GM18519 (cell line): ENCODE data around the gene RASAL3.
"Not testable (repeated sequence)": the region's sequence is repeated elsewhere in the genome, so short reads cannot be mapped to it uniquely, and the experiment has no call there.

Experiments
- ATAC-seq: cut with Tn5 transposase; IDR thresholded peaks from one replicate; pipeline ENCODE4 v1.9.1; 2021; ENCODE audit warnings: mild to moderate bottlenecking, moderate library complexity; ENCODE audit not compliant: unreplicated experiment, low FRiP score

Gene RASAL3

DNA sequence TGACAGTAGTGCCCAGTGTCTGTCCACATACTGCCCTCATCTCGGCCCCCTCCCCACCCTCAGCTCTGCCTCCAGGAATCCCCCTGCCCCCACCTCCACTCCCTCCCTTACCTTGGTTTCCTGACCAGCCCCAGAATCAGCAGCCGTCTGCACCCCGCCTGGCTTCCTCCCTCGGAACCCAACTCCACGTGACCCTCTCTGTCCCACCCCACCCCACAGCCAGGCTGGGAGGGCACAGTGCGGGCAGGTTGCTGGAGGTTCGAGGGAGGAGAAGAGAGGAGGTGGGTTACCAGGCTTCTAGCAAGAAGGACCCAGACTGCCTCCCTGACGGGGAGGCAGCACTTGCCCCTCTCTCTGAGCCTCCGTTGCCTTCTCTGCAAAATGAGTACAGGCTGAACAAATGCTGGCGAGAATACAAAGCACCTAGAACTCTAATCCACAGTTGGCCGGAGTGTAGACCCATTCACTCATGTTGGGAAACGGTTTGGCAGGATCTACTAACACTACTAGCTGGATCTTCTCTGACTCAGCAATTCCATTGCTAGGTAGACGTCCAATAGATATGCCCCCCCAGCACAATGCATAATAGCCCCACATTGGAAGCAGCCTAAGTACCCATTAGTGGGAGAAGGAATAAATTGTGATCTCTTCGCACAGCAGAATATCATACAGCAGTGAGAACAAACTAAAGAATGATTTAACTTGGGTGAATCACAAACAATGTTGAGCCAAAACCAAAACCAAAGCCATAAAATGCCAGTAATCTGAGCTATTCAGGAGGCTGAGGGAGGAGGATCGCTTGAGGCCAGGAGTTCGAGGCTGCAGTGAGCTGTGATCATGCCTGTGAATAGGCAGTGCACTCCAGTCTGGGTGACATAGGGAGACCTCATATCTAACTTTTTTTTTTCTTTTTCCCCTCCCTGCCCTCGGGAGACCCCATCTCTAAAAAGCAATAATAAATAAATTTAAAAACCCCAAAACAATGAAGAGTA is at the start of gene RASAL3:
TSS of gene RASAL3 (minus strand) at position 151 of the 992 bp plus-strand sequence. CDS start 186 bp downstream, outside the sequence.
- ATAC-seq: no peak

DNA sequence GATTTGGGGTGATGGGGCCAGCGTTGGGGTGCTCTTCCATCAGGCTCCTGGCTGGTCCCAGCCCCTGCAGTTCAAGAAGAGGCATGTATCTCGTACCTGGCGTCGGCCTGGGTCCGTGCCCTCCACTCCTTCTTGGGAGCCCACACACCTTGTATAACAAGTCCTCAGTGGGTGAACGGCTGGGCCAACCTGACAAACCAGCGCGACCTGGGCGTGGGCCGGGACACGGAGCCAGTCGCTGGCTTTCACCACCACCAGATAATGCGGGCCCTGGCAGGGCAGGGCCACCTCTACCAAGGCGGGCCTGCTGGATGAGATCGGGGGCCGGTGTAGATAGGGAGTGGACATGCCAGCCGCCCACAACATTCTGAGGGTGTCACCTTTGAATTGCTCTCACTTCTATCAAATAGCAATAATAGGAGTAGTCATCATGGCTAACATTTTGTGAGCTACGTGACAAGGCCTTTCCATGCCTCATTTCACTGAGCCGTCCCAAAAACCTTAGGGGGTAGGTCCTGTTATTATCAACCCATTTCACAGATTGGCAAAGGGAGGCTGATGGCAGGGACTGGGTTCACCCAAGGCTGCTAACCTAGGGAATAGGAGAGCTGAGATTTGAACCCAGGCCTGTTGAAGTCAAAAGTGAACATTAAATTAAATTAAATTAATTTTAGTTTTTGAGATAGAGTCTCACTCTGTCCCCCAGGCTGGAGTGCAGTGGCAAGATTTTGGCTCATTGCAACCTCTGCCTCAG is 47.5 kb upstream of the RASAL3 start:
- ATAC-seq: no peak

DNA sequence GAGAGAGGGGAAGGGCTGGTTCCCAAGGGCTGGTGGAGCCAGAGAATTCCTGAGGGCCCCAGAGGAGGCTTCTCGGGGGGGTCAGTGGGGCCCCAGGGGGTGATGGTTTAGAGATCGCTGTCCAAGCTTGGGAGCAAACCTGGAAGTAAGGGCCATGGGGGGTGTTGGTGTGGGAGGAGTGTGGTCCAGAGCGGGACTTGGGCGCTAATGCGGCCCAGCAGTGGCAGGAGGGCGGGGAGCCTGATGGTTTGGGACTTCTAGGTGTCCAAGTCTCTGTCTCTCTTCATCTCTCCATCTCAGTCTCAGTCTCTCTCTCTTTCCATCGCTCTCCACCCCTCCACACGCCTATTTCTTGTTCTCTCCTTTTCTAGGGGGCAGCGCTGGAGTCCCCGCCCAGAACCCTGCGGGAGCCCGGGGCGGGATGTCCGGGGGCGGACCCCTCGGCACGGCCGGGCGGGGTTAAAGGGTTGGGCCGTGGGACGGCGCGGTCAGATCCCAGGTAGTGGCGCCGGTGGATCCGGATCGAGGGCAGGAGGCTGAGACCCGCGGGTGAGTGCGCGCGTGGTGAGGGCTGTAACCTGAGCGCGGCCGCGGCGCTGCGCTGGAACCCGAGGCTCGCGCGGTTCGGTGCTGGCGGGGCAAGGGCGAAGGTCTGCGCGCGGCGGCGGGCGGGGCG is 43.8 kb upstream of the RASAL3 start, which contains the start of gene CYP4F22:
TSS of gene CYP4F22 (plus strand) at position 491 of the 676 bp plus-strand sequence. CDS start 16,812 bp downstream, outside the sequence.
- no peak for ATAC-seq

DNA sequence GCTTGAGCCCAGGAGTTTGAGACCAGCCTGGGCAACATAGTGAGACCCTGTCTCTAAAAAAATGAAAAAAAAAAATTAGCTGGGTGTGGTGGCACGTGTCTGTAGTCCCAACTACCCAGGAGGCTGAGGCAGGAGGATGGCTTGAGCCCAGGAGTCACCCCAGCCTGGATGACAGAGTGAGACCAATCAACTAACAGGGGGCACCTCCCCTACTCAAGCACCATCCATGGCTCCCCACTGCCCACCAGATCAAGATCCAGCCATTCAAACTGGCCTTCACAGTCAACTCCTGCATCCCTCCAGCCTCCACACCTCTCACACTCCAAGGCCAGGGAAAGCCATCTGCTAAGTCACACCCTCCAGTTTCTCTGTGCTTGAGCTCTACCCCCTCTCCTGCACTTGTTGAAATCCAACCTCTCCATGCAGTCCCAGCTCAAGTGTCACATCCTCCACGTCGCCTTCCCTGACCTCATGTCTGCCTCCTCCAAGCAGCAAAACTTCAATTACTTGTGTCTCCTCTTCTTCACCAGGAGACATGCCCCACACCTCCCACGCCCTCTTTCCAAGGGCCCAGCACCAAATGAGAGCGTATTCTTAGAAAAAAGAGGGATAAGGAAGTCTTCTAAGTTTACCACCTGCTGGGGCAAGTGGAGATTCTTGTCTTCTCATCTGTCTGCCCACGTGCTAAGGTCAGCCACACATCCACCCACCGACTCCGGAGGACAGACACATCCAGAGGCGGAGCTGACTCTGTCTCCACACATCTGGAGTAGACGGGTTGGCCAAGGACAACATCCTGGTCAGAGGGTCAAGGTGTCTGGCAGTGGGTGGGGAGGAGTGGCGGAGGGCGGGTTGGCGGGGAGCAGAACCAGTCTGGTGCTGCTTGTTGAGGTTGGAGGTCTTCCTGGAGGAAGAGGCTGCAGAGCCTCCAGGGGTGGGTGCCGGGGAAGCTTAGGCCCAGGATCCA is 43.0 kb upstream of the RASAL3 start:
- no peak for ATAC-seq

DNA sequence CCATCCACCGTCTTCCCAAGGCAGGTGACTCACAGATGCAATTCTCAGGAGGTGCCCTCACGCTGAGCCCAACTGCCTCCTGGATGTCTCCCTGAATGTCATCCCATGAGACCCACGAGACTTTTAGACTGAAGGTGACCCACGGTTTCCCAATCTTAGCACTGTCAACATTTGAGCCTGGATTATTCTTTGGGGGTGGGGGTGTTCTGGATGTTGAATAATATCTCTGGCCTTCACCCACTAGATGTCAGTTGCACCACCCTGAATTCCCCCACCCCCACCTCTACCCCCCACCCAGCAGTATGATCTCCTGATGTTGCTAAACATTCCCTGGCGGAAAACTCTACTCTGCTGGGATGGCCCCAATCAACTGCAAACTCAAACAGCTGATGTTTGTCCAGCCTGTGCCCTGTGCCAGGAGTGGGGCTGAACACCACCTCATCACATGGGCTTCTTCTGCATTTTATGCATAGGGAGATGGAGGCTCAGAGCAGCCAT is 41.8 kb upstream of the RASAL3 start:
- no peak for ATAC-seq

DNA sequence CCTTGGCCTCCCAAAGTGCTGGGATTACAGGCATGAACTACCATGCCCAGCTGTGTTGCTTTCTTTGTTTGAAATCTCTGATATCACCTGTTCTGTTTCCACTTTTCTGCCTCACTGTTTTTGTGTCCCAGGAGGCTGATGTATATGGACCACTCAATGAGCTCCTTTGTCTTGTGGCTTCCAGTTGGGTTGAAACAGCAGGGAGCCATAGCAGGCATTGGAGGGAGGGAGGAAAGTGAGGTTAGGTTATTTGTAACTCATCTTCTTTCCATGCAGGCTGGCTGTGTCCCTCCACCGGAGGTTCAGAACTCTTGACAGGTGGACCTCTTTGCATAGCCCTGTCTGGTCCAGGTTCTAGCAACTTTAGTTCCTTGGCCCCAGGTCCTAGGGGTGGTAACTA is 37.9 kb upstream of the RASAL3 start:
- no peak for ATAC-seq

DNA sequence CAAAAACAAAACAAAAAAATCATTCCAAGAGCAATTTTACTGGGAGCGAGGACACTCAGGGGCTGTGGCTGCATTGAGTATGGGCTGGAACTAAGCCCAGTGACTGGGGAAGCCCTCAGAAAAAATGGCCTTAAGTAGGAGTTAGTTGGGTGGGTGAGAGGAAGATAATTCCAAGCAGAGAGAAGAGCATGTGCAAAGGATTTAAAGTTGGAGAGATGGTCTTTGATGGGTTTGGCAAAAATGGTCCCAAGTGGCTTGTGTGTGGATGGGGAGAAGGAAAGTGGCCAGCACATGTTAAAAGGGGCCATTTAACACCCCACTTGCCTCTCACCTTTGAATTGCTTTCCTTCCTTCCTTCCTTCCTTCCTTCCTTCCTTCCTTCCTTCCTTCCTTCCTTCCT is 37.3 kb upstream of the RASAL3 start:
- no peak for ATAC-seq

DNA sequence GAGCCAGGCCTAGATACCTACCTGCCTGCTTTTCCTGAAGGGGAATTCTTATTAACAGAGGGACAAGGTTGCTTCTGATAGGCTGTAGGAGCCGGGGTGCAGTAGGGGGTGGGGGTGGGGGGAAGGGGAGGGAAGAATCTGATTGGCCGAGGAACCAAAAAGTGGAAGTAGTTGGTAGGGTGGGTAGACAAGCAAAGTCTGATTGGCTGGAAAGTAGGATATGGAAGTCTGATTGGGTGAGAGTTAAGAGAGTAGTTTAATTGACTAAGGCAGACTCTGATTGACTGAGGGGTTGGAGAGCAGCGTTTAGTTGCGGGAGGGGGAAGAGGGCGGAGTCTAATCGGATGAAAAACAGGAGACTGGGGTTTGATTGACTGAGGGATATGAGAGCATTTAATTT is 34.6 kb upstream of the RASAL3 start:
- ATAC-seq: no peak

DNA sequence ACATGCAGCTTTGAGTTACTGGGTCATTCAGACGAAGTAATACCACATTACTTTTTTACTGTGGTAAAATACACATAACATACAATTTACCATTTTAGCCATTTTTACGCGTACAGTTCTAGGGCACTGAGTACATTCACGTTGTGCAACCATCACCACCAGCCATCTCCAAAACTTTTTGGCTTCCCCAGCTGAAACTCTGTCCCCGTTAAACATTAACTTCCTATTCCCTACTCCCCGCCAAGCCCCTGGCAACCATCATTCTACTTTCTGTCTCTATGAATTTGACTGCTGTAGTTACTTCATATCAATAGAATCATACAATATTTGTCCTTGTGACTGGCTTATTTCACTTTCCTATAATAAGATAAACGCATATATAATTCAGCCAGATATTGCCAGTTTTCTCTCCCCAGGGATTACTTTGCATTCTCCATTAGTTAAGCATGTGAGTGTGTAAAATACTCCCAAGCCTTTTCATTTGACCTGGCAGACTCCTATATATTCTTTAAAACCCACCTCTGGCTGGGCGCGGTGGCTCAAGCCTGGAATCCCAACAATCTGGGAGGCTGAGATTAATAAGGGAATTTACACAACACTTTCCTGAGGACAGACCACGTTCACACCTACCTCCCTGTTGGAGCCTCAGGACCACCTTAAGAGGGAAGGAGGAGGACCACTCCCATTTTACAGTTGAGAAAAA is 34.0 kb upstream of the RASAL3 start:
- no peak for ATAC-seq

DNA sequence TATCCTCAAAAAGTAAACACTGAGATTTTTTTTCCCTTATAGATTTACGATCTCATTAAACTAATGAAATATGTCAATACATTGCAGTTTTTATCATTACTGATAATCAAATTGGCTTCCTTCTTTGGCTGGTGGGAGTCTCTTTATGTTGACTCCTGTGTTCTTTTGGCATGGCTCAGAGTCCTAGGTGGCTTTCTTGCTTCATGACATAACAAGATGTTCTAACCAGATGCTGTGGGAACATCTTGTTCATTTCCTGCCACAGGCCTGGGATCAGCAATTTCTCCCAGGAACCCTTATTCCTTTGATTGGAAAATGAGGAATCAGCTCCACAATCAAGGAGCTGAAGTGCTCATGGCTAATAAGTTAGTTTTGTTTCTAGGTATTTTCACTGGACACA is 30.8 kb upstream of the RASAL3 start:
- ATAC-seq: no peak

DNA sequence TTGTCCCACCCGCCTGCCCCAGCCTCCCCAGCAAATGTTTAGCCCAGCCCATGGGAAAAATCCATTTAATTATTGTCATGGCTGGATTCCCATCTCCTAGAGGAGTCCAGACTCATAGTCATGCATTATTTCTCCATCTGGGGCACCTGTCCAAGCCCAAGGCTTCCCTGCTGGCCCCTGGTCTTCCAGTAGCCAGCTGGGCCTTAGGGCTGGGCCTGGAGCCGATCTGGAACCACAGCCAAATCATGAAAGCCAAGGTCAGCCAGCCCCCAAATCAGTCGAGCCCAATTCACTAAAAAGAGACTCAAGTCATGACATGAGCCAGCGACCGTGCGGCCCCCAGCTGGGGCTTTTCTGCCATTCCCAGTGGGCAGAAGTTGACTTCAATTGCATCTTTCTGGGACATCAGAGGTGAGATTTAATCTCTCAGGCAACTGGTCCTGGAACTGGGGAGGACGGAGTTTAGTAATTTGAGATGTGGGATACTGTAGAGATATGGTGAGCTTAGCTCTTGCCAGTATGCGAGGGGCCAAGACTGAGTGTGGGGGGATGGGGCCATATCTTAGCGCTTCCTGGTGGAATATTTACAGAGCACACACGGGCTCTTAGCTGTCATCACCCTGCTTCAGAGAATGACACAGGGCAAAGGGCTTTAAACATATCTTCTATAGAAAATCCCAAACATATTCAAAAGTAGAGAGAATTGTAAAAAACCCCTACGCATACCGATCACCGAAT is 24.3 kb upstream of the RASAL3 start:
- no peak for ATAC-seq

DNA sequence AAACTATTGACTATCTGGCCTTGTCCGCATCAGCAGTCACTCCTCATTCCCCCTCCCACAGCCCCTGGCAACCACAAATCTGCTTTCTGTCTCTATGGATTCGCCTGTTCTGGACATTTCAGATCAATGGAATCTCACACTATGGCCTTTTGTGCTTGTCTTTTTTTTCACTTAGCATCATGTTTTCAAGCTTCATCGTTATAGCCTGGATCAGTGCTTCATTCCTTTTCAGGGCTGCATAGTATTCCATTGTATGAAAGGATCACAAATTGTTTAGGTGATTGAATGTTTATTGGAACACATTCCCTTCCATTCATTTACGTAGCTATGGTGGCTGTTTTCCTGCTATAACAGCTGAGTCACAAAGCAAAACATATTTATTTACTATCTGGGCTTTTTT is 22.7 kb upstream of the RASAL3 start:
- no peak for ATAC-seq

DNA sequence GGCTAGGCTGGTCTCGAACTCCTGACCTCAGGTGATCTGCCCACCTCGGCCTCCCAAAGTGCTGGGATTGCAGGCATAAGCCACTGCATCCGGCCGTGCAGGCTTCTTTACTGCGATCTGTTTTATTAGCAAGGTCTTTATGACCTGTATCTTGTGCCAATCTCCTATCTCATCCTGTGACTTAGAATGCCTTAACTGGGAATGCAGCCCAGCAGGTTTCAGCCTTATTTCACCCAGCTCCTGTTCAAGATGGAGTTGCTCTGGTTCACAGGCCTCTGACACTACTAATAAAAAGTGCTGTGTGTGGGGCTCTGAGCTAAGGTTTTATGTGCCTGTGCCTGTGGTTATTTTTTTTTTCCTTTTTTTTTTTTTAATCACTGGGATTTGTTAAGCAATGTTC is 21.4 kb upstream of the RASAL3 start:
- not testable (repeated sequence) for ATAC-seq

DNA sequence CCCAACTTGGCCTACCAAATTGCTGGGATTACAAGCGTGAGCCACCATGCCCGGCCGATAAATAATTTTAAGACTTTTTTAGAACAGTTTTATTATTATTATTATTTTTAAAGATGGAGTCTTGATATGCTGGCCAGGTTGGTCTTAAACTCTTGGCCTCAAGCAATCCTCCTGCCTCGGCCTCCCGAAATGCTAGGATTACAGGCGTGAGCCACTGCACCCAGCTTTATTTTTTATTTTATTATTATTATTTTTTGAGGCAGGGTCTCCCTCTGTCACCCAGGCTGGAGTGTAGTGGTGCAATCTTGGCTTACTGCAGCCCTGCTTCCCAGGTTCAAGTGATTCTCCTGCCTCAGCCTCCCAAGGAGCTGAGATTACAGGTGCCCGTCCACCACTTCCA is 16.7 kb upstream of the RASAL3 start:
- ATAC-seq: not testable (repeated sequence)

DNA sequence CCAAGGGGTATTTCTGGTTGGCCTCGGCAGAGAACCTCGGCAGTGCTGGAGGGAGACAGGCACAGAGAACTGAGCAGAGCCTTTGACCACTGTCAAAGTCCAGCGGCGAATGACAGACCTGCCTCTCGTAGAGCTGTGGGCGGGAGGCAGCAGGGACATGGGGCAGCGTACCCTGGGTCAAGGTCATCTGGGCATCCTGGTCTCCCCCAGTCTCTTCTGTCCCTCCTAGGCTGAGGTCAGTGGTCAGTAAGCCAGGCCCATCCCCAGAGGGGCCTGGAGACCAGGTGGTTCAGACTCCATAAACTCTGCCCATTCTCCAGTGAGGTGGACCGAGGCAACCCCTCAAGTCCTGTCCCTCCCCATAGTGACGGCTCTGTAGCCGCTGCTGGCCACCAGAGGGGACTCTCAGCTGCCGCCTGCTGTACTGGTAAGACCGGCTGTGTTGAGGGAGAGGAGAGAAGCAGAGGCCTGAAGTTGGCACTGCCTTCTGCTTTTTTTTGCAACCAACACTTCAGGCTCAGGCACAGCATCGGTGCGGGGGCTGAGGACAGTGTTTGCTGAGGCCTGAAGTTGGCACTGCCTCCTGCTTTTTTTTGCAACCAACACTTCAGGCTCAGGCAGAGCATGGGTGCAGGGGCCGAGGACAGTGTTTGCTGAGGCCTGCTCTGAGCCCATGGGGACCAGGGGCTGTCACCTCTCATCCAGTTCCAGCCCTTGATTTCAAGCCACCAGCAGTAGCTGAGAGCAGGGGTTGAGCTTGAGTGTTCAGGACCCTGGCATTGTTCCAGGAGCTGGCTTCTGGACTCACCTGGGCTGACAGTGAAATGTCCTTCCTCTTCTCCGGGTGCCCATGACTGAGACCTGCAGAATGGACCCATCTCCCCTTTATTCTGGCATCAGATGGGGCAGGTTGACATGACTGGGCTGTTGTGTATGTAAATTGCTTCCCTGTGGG is 15.3 kb upstream of the RASAL3 start, which contains the start of gene PGLYRP2:
TSS of gene PGLYRP2 (minus strand) at position 111 of the 955 bp plus-strand sequence. CDS start 130 bp downstream, outside the sequence.
- ATAC-seq: no peak

DNA sequence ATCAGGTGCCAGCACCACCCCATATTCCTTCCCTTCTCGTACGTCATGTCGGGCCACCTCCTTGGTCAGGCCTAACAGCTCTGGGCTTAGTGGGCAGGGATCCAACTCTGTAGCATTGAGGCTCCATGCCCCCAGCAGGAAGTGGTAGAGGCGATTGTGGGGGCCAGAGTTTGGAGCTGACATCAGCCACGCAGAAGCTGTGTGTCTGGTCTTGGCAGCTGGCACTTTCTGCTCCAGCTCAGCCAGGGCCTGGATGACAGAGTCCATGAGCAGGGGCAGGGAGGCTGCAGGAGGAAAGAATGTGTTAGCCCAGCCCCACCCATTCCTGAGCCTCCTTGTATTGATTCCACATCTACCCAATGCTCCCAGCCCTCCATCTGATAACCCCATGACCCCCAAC is 12.0 kb upstream of the RASAL3 start:
- ATAC-seq: no peak

DNA sequence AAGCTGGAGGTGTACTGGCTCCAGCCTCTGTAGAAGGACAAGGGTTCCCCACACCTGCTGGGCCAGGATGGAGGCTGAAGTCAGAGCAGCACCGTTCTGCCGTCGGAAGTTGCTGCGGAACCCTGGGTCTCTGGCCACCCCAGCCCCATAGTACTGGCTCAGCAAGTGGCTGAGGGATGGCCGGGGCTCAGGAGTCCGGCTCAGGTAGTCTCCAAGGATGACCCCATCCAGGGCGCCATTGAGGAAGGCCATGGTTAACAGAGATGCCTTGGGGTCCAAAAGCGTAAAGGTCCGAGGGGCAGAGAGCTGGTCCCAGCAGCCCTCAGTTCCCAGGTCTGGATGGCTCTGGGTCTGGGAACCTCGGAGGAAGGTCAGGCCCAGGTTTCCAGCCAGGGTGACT is 11.3 kb upstream of the RASAL3 start:
- no peak for ATAC-seq
